CD4-positive, alpha-beta T cell treated with Interleukin-15 for 1 hour (primary cell): Measurements from ENCODE around the gene FMN2.
"Not testable (repeated sequence)": the region's sequence is repeated elsewhere in the genome, so short reads cannot be mapped to it uniquely, and the experiment has no call there.

ENCODE experiments used
- DNase-seq: peaks from one replicate; pipeline ENCODE4 v3.0.0-alpha.2; 2020

Gene FMN2

DNA sequence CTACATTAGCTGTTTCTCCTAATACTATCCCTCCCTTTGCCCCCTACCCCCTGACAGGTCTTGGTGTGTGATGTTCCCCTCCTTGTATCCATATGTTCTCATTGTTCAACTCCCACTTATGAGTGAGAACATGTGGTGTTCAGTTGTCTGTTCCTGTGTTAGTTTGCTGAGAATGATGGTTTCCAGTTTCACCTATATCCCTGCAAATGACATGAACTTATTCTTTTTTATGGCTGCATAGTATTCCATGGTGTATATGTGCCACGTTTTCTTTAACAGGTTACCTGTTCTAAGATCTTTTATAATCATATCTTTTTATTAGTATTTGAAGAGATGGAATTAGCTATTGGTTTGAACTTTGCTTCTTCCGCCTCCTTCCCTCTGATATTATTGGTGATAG, 172.8 kb downstream of the FMN2 start:
- DNase-seq: not testable (repeated sequence)

DNA sequence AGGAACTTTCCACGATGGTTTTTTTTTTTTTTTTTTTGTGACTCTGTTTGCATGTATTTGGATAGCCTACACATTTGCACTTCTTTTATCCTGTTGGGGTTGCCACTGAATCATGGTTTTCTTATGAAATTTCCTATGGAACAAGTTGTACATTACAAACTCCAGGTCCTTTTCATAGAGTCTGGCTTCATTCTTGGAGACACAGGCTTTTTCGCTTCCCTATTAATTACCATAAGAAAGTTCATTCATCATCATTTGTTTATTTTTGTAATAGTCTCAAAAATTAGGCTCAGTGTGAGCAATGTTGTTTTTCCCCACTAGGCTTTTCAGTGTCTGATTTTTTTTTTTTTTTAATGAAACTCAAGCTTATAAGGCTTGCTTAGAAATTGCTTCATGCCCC, 179.4 kb downstream of the FMN2 start:
- DNase-seq: no peak

DNA sequence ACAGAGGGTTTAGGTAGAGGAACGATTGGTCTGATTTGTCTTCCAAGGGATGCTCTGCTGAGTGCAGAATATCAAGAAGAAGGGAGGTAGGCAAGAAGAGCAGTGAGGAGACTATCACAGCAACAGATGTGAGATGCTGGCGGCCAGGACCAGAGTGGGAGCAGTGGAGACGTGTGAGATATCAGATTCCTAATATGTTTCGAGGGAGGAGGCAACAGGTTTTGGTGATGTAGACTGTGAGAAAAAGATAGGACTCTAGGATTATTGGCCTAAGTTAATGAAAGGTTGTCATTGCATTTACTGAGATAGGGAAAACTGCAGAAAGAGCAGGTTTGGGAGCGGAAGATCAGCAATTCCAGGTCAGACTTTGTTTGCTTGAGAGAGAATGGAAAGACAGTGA, 182.9 kb downstream of the FMN2 start:
- no peak for DNase-seq

DNA sequence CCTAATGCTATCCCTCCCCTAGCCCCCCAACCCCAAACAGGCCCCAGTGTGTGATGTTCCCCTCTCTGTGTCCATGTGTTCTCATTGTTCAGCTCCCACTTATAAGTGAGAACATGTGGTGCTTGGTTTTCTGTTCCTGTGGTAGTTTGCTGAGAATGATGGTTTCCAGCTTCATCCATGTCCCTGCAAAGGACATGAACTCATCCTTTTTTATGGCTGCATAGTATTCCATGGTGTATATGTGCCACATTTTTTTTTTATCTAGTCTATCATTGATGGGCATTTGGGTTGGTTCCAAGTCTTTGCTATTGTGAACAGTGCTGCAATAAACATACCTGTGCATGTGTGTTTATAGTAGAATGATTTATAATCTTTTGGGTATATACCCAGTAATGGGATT, 183.5 kb downstream of the FMN2 start:
- DNase-seq: not testable (repeated sequence)

DNA sequence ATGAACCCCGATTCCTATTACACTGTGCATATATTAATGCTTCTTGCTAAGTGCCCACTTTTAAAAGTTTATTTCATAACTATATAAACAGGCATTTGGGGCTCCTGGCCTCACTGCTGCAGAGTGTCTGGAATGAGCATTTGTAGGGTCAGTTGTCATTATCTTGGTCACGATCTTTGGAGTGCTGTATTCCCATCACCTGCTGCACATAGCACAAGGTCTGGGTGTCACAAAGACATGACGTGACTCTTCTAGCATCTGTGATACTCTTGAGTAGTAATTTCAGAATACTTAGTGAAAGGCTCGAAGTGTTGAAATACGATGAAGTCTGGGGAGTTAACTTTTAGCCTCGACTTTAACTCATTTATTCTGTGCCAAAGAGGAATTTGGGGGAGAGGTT, 186.4 kb downstream of the FMN2 start:
- DNase-seq: no peak

DNA sequence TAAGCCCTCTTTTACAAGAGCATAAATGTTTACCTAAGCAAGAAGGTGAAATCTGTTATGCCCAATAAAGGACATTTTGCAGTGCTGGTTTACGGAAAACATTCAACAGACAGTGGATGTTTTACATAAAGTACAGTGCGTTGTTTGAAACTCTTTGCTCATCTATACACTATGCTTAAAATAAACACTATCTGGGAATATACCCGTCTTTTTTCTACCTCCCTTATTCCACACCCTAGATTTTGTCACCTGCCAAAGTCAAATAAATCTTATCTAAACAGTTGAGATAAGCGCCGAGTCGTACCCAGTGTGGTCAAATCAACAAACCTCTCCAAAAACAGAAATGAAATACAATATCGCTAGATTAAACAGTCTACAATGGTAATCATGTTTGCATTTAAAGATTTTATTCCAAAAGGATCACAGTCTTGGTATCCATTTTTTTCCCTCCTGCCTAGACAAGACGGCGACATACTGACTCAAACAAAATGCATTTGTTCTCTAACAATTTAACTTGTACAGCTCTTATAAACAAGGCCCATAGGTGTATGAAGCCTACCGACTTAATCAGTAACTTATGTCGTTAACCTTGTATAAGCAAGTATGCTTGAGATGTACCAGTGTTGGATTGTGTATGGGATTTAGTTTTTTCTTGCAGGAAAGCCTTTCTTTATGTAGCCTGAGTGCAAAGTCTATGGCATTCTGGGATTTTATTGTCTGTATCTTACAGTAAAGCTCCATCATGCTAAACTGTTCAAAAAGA, 189.1 kb downstream of the FMN2 start:
- DNase-seq: no peak

DNA sequence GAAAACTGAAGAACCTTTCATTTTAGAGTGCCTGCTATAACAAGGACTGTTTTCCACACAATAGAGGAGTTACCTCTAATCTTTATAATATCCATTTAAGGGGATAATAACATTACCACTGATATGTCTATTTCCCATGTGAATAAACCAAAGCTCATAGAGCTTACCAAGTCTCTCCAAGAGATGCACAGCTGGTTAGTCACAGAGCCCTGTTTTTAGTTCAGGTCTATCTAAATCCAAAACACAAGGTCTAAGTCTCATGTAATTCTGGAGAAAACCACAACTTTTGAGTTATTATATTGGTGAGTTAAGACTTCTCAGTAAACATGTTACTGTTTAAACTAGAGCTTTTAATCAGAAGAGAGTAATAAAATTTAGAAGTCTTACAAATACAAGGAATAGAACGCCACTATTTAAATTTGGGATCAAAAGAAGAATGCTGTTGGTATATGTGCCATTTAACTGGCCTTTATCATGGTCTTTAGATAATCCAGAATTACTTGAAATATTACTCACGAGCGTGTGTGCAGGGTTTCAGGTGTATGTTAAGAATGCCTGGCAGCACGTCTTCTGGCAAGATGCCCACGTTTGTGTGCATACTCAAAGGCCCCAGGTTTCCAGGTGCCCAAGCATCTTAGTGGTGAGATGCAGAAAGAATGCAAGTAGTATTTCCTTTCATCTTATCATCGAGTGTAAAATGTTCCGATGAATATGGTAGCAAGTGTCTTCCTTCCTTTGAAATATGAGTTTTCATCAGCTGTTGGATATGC, 190.6 kb downstream of the FMN2 start:
- no peak for DNase-seq

DNA sequence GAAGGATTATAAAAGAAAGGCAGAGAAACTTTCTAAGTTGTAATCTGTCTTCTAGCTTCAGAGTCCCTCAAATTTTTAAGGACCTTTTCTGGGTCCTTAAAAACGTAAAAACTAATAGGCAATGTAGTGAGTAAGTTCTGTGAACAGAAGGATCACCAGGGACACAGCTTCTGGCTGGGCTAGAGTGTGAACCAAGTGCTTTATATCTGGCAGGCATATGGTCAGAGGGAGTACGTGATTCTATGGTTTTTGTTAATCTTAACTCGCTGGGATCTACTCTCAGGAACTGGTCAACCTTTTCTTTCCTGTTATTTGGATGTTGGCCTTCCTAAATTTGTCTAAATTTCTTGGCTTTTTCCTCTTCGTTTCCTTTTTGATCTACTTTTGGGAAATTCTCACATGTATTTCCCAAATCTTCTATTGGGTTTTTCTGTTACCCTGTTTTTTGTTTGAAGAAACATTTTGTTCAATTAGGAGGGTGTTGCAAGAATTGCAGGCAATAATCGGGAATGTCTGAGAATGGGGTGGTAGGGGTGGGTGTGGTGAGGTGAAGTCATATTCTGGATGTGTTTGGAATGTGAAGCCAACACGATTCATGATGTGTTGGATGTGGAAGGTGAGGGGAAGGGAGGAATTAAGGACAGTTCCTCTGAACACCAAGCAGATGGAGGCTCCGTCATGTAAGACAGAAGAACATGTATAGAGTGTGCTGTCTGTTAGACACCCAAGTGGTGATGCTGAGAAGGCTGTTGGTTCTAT, 193.2 kb downstream of the FMN2 start:
- DNase-seq: no peak

DNA sequence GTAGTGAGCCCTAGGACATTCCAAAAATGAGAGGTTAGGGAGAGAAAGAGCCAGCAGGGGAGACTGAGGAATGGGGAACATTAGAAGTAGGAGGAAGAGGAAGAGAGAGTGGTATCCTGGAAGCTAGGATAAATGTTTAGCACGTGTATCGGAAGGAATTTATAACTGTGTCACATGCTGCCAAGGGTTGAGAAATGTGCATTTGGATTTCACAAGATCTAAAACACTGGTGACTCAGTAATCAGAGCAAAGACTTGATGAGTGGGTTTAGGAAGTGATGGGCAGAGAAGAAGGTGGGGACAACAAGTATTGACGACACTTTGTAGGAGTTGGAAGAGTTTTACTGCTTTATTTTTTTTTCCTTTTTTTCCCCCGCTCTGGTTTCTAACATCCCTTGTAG, 193.9 kb downstream of the FMN2 start:
- no peak for DNase-seq

DNA sequence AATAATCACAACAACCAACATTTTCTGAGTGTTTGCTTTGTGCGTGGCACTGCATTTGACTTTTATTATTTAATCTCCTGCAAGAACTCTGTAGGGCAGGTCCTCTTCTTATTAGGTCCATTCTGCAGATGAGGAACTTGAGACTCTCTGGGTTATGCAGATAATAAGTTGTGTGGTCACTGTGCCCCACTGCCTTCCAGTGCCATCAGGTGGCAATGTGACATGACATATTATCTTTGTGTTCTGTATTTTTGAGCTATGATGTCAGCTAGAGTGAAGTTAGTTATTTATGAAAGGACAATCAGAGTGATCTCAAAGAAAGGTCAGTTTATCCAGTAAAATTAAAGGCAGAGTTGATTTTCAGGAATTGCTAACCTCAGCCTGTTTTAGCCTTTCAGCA, 196.0 kb downstream of the FMN2 start:
- no peak for DNase-seq

DNA sequence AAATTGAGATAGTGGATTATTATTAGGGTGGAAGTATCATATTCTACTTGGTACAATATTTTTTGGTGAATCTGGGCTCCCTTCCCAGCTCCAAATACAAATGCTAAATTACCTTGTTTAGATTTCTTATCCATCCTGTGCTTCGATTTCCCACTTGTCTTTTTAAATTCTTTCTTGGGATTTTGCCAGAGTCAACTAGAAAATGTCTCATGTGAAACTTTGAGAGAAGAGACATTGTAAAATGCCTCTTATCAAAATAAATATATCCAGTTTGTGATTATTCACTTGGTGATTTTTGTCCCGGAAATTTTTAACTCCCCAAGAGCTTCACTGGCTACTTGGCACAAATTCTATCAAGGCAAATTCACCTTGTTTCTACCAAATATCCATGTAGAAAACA, 202.0 kb downstream of the FMN2 start:
- DNase-seq: no peak

DNA sequence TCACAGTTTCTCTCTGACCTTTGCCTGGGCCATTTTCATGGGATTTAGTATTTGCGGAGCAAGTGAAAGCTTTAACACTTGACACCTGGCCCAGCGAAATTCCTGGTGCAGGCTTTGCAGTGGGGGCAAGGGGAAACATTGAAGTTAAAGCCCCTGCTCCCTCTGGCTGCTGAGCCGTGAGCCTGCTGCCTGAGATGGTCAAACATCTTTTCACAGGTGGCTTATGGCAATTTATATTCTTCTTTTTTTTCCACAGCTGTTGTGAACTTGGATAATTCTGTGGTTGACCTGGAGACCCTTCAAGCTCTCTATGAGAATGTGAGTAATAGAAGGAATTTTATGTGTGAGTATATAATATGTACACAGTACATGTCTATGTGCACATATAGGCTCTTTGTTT, 202.9 kb downstream of the FMN2 start:
- DNase-seq: no peak

DNA sequence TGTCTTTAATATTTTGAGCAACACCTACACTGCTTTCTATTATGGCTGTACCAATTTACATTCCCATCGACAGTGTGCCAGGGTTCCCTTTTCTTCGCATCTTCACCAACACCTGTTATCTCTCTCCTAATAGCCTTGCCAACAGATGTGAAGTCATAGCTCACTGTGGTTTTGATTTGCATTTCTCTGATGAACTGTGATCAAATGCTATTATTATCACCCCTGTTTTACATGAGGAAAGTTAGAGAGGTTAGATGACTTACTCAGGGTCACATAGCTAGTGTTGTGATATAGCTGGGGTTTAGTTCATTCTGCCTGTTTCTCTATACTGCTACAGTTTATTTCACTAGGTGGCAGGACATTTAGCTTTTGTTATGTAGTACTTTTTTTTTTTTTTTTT, 204.1 kb downstream of the FMN2 start:
- no peak for DNase-seq

DNA sequence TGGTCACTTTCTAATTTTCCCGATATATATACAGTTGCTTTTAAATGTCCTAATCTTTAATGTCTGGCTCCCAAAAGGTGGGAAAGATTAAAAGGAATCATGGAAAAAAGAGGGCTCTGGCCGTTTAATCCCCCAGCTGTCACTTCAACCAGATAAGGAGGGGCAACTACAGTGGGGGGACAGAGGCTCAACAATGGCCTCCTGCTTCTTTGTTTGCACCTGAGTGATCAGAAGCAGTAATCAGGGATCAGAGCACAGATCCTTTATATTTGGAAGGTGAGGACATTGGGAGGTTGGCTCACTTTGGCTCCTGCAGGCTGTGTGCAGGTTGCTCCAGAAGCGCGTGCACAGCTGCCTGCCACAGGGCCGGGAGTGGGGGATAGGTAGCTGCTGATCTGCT, 212.8 kb downstream of the FMN2 start:
- DNase-seq: no peak

DNA sequence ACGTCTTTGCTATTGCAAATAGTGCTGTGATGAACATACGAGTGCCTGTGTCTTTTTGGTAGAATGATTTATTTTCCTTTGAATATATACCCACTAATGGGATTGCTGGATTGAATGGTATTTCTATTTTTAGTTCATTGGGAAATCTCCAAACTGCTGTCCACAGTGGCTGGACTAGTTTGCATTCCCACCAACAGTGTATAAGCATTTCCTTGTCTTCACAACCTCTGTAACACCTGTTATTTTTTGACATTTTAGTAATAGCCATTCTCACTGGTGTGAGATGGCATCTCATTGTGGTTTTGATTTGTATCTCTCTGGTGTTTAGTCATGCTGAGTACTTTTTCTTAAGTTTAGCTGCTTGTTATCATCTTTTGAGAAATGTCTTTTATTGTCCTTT, 215.0 kb downstream of the FMN2 start:
- DNase-seq: no peak

DNA sequence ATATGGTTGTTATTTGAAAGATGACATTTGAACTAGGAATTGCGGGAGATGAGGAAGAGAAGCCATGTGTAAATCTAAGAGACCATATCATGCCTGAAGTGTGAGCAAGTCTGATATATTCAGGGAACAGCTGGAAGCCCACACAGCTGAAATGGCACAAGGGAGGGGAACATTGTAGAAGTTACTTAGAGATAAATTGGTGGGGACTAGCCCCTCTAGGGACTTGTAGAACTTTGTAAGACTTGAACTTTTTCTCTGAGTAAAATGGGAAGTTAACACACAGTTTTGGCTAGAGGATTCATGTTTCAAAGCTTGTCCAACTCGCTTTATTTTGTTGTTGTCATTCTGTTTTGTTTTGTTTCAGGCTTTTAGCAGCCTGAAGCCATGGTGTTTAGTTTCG, 216.4 kb downstream of the FMN2 start:
- DNase-seq: no peak

DNA sequence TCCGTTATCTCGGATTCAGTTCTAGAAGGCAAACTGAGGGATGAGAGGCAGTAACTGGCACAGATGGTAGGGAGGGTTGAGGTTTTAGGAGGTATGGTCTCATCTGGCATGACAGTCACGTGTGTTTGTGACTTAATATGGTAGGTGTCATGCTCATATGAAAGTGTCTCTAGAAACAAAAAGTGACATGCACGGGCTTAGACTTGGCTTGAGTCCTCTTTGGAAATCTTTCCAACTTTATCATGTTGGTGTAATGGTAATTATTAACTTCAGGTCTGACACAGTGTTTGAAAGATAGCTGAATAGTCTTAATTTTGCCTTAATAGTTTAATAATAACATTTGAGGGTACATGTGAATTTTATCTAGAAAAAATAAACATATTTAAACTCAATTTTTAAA, 218.1 kb downstream of the FMN2 start:
- no peak for DNase-seq

DNA sequence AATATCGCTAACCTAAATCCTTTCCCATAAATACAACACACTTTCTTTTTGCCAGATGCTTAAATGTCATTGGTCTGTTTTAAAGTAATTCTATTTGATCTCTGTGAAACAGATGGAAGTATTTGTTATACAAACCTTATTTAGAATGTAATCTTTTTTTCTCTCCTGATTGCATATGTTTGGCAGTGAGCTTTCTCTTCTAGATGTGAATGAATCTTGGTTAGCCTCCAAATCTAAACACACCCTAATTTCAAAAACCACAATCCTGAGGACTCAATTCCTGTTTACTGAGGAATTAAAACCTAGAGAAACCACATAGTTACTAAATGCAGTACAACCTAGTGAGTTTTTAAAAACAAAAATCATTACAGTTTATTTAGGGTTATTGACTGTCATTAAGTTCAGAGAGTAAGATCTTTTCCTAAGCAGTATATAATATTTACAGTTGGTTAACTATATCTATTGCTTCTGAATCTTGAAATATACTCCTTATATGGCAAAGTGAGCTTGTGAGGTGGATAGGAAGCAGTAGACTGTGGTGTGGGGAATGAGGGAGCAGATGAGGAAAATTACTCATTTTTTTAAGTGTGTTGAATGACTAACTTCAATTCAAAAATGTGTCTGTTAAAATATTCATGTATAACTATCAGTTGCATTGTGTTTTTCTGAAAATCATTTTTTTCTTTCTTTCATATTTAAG, 218.7 kb downstream of the FMN2 start:
- DNase-seq: no peak

DNA sequence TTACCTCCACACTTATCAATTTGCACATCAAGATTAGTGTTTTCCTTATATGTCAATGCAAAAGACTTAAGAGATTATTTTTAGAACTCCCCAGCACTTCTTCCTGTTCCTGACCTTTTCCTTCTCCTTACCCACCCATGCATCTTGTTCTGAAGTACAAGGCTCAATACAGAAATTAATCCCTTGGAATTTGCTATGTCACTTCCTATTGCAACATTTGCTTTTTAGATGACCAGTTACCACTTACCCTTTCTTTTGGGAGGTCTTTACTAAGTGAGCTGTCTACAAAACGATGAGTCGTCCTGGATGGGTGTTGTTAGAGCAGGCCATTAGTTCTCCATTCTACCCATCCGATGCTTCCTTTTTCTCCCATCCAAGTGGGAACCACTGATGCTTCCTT, 221.2 kb downstream of the FMN2 start:
- no peak for DNase-seq

DNA sequence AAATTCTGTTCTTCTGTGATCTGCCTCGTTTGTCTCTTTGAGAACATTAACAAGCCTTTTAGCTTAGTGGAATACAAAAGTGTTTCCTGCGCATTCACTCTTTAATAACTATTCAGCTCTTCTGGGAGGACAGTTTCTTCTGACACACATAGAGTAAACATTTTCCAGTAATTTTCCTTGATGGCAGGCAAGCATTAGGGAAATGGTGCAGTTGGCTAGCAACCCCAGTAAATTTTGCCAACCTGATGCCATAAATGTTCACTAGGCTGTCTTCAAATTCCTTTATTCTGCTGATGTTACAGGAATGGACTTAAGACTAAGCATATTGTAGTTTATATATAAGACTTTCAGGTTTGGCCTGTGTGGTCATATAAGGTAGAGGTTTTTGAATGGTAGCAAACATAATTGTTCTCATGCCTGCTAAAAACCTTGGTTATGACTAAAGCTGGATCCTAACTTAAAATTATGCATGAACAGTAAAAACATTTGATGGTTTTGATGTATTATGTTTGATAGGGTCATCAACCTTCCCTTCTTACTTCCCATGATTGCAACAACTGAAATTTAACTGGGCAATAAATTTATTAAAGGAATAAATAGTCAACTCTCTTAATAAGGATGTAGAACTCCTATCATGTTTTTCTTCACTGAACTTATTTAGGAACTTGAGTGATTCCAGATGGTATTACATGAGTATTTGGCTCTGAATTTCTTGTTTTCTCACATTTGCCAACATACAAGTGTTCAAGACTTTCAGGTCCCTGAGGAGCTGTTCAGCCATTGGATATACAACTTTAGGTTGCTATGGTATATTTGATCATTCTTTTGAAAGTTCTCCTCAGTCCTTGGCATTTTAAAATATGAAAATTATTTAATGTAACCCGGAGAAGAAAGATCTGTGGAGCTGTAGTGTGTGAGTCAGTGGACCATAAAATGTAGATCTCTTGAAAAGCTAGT, 223.4 kb downstream of the FMN2 start:
- no peak for DNase-seq

DNA sequence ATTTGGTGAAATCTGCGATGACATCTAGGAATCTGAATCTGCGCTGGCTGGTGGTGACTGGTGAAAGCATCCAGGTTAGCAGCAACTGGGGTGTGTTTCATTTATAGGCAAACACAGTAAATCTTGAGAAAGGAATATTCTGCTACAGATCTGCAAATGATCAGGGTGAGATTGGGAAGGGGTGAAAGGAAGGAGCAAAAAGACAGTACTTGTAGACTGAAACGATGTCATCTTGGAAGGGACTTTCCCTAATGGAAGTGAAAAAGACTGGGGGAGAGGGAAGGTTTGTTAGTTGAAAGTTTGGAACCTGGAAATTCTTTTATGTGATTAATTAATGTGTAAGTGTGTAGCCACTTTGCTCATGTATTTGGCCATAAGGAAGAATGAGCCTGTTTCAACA, 228.3 kb downstream of the FMN2 start:
- DNase-seq: no peak

DNA sequence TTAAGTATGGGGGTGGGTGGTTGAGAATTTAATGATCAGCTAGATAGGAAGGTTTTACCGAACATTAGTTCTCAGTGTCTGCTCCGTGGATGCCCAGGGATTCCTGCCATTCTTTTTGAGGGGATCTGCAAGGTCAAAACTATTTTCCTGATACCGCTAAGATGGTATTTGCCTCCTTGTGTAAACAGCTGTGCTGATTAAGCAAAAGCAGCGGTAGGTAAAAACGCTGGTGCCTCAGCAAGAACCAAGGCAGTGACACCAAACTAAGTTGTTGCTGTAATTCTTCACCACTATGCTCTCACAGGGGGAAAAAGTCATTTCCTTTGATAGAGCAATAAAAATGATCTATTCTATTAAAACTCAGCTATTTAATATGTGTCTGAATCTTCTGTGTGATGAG, 229.0 kb downstream of the FMN2 start:
- DNase-seq: no peak
